Heart right ventricle (tissue), 16 donors: ENCODE results near the gene LRIG1. TPM values are rescaled to one million over a fixed set of nuclear protein-coding genes. Genes with fewer than 3 reads are reported as not detected.

ENCODE experiments used
- ATAC-seq, 8 donors: fragments of 200-7000 bp; cut with Tn5 transposase; one replicate each; pipeline ENCODE4 v1.9.1; 2020; ENCODE audit warnings: mild to moderate bottlenecking in 8 of 8, moderate library complexity in 8 of 8, moderate number of reproducible peaks in 1 of 8
- DNase-seq, 2 donors: peaks; one replicate each; pipeline ENCODE4 v3.0.0-alpha.2; 2020
- H3K27ac ChIP-seq, 10 donors: fragments of 200-600 bp; sonication (generic) in 2 of 10; one replicate each; pipeline versions ENCODE4 v1.5.0 to v1.8.0; 2020 to 2022; ENCODE audit warnings: mild to moderate bottlenecking in 3 of 10
- H3K27me3 ChIP-seq, 7 donors: fragments of 200-600 bp; one replicate each; pipeline ENCODE4 v1.8.0; 2021 to 2022; ENCODE audit warnings: mild to moderate bottlenecking in 2 of 7
- H3K36me3 ChIP-seq, 9 donors: fragments of 200-600 bp; sonication (generic) in 1 of 9; one replicate each; pipeline versions ENCODE4 v1.5.0 to v1.8.0; 2020 to 2022; ENCODE audit warnings: mild to moderate bottlenecking in 2 of 9
- H3K4me1 ChIP-seq, 9 donors: fragments of 200-600 bp; sonication (generic) in 1 of 9; one replicate each; pipeline versions ENCODE4 v1.5.0 to v1.8.0; 2020 to 2022; ENCODE audit warnings: mild to moderate bottlenecking in 4 of 9
- H3K4me3 ChIP-seq, 10 donors: fragments of 200-600 bp; sonication (generic) in 2 of 10; one replicate each; pipeline versions ENCODE4 v1.5.0 to v1.8.0; 2020 to 2022; ENCODE audit warnings: mild to moderate bottlenecking in 7 of 10, moderate library complexity in 2 of 10
- H3K9me3 ChIP-seq, 11 donors: fragments of 200-600 bp in 10 of 11; sonication (generic) in 2 of 11; one replicate each; pipeline versions ENCODE4 v1.5.0 to v1.8.0; 2013 to 2022; ENCODE audit warnings: mild to moderate bottlenecking in 2 of 11, control low read depth in 1 of 11, moderate library complexity in 1 of 11
- CTCF ChIP-seq, 9 donors: fragments of 200-600 bp; sonication (generic) in 2 of 9; IDR thresholded peaks; one replicate each; pipeline versions ENCODE4 v1.5.0 to v1.8.0; 2021 to 2022; ENCODE audit warnings: antibody characterized with exemption in 9 of 9, mild to moderate bottlenecking in 5 of 9, moderate library complexity in 1 of 9
- WGBS, 2 donors: extraction: QIAGEN DNeasy Blood & Tissue Kit; methylation state at CpG; one replicate each; pipeline ENCODE4 v1.1.7; 2013; ENCODE audit warnings: inconsistent platforms in 1 of 2; 5-methylcytosine and 5-hydroxymethylcytosine counted together
- intact Hi-C, 10 donors: fragments of 100-400 bp; cut with DNase I; formaldehyde crosslinking; loops; one replicate each; pipeline versions ENCODE4 v1.11.1 to v1.14.2; 2022
- polyA plus RNA-seq, 2 donors: library from polyadenylated mRNA; stranded (reverse); fragments of 200-250 nt; gene quantifications; one replicate each; pipeline ENCODE4 v1.2.3, GENCODE V29; 2013
- total RNA-seq, 10 donors: library from RNA; stranded (reverse); fragmentation: NEBNext Ultra II Directional in 3 of 10; extraction: Animal tissue kit (Norgen Biotek cat#: 25700) in 3 of 10; gene quantifications; one replicate each; pipeline versions ENCODE4 v1.2.1 to v1.2.4, GENCODE V29; 2021 to 2023
- donor health status: Arrhythmogenic right ventricular cardiomyopathy.
- donor health status: ischemic (EF 13 %, LVEDD 7.1; RV severe dilation, severe dysfunction).
- donor health status: healthy with polysubstance abuse.
- donor health status: DM: no; HTN: yes; CAD: no.
- donor health status: DM: no; HTN: no; CAD: no.
- donor health status: ischemic (EF 25% LVEDD 6.9; RV normal size, moderate dysfunction).
- donor health status: ischemic (EF 25% LVEDD 5.7; RV mildly dilated, moderate dysfunction).
- donor health status: healthy.
- donor health status: DM: yes; HTN: yes; CAD: no.
- donor health status: Ischemic cardiomyopathy.
- donor health status: ischemic (EF 35%, LVEDD 5.7; RV mildly dilated, moderate dysfunction).
- donor health status: nonischemic (EF 11% LVEDD 7.7; RV severe dilation, severe dysfunction).
- donor health status: DM: yes; HTN: yes; CAD: no.
- donor health status: PGD.
- donor health status: ischemic (EF 29% LVEDD 5.4; RV normal size, mild dysfunction).
- donor health status: nonischemic (EF 23%, LVEDD 6.1; RV moderate dilation, normal function).

The LRIG1 gene
- total and polyA plus RNA-seq, 12 donors: 23.8 to 109 (median 94.2) TPM

- no peak for DNase-seq
- intact Hi-C loops: loop anchor here in 6 of 10 donors (2.0 to 10.0 kb wide), 5 partner anchors 37 to 90 kb away; partner anchors contain the start of gene LRIG1 (in 1 of the 6)
- TF ChIP-seq CTCF (IDR thresholded peaks at IDR 0.05): no peak
- peaks cover 12 to 96% (median 63%) of the 10 kb centered on the region in 9 donors for H3K4me1 ChIP-seq
- H3K4me3 ChIP-seq: no peak overlapping the region
- peaks cover 0 to 65% (median 18%) of the 10 kb centered on the region in 9 donors for H3K36me3 ChIP-seq
- ATAC-seq: peak in 1 of 8 donors; percentile 25
- 64% methylated on average over 5 of the region's 5 CpGs for WGBS, 2 donors
- no peaks in the 10 kb centered on the region for H3K9me3 ChIP-seq
- peak overlapping the region; percentile 47 to 78 (median 66) for H3K27ac ChIP-seq
- H3K27me3 ChIP-seq: no peaks in the 10 kb centered on the region
Measured at GRCh38 chr3:66414846-66415245, 86.0 kb downstream of the LRIG1 start.

GRCh38 chr3:66413151-66413751, 87.6 kb downstream of the LRIG1 start:
- ATAC-seq (no peak), DNase-seq (no peak)
- intact Hi-C loops: loop anchor here in 4 of 10 donors (5.0 to 10.0 kb wide), 3 partner anchors 39 to 92 kb away; partner anchors contain the start of gene LRIG1 (in 1 of the 4)
- H3K27me3 ChIP-seq: no peaks in the 10 kb centered on the region
- WGBS, 2 donors: 89 to 92% methylated on average over 7 of the region's 7 CpGs
- TF ChIP-seq CTCF (IDR thresholded peaks at IDR 0.05): no peak
- H3K36me3 ChIP-seq: peaks cover 0 to 77% (median 21%) of the 10 kb centered on the region in 9 donors
- no peak overlapping the region for H3K4me3 ChIP-seq
- H3K4me1 ChIP-seq: peaks cover 15 to 94% (median 58%) of the 10 kb centered on the region in 9 donors
- H3K9me3 ChIP-seq: no peaks in the 10 kb centered on the region
- peak overlapping the region in 7 of 10 donors; percentile 2 to 72 (median 56) for H3K27ac ChIP-seq

- WGBS, 2 donors: 83 to 89% methylated on average over 24 of the region's 24 CpGs
- Histone ChIP-seq H3K27me3 (no peaks in the 10 kb centered on the region), H3K27ac (peak overlapping the region; percentile 36 to 79 (median 54)), H3K4me1 (peaks cover 19 to 93% (median 57%) of the 10 kb centered on the region in 9 donors), H3K9me3 (no peaks in the 10 kb centered on the region), H3K36me3 (peaks cover 0 to 83% (median 21%) of the 10 kb centered on the region in 9 donors), H3K4me3 (no peak overlapping the region)
- DNase-seq (no peak), ATAC-seq (no peak)
- intact Hi-C loops: loop anchor here in 4 of 10 donors (5.0 to 10.0 kb wide), 3 partner anchors 40 to 93 kb away; partner anchors contain the start of gene LRIG1 (in 1 of the 4)
- no peak for TF ChIP-seq CTCF (IDR thresholded peaks at IDR 0.05)
Measured at GRCh38 chr3:66411961-66412887, 88.6 kb downstream of the LRIG1 start.

GRCh38 chr3:66411474-66411873, 89.3 kb downstream of the LRIG1 start:
- TF ChIP-seq CTCF (IDR thresholded peaks at IDR 0.05): no peak
- ATAC-seq: peak; percentile 46 to 68 (median 54)
- H3K4me3 ChIP-seq: no peak overlapping the region
- no peaks in the 10 kb centered on the region for H3K9me3 ChIP-seq
- intact Hi-C loops: loop anchor here in 4 of 10 donors (5.0 to 10.0 kb wide), 3 partner anchors 41 to 93 kb away; partner anchors contain the start of gene LRIG1 (in 1 of the 4)
- H3K27ac ChIP-seq: peak overlapping the region; percentile 36 to 79 (median 54)
- no peaks in the 10 kb centered on the region for H3K27me3 ChIP-seq
- WGBS, 2 donors: 35 to 38% methylated on average over 8 of the region's 8 CpGs
- no peak for DNase-seq
- peaks cover 14 to 93% (median 57%) of the 10 kb centered on the region in 9 donors for H3K4me1 ChIP-seq
- peaks cover 0 to 87% (median 21%) of the 10 kb centered on the region in 9 donors for H3K36me3 ChIP-seq
